NB4 (cell line): Measurements from ENCODE around the gene TMEM151A.

Experiments
- POLR2A ChIP-seq: IDR thresholded peaks from 2 replicates; pipeline ENCODE4 v1.6.1; 2011; ENCODE audit warnings: mild to moderate bottlenecking; ENCODE audit not compliant: insufficient read length; ENCODE audit errors: extremely low read depth
- TF ChIP-seq, protein P1 (sequence below): IDR thresholded peaks from one replicate; pipeline ENCODE4 v1.5.1; 2012; ENCODE audit warnings: low read depth, low read length

DNA sequence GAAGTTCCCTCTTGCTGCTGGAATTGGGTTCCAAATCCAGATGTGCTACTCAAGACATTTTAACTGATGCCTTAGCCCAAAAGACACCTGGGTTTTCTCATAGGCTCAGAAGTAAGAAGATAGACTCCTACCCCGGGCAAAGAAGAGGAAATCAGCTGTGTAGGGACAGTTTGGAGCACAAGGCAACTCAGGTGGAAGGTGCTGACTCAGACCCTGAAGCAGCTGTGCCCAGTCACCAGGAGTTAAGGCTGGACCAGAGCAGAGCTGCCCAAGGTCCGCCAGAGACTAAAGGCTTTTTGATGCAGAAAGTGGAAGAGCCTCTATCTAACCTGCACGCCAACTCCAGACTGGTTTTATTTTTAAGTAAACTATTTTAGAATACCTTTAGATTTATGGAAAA, 43.9 kb upstream of the TMEM151A start:
- no peak for TF ChIP-seq POLR2A
- TF ChIP-seq, protein P1, sequence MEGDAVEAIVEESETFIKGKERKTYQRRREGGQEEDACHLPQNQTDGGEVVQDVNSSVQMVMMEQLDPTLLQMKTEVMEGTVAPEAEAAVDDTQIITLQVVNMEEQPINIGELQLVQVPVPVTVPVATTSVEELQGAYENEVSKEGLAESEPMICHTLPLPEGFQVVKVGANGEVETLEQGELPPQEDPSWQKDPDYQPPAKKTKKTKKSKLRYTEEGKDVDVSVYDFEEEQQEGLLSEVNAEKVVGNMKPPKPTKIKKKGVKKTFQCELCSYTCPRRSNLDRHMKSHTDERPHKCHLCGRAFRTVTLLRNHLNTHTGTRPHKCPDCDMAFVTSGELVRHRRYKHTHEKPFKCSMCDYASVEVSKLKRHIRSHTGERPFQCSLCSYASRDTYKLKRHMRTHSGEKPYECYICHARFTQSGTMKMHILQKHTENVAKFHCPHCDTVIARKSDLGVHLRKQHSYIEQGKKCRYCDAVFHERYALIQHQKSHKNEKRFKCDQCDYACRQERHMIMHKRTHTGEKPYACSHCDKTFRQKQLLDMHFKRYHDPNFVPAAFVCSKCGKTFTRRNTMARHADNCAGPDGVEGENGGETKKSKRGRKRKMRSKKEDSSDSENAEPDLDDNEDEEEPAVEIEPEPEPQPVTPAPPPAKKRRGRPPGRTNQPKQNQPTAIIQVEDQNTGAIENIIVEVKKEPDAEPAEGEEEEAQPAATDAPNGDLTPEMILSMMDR: no peak
